ENCODE data around the gene ALG1.
"Not testable (repeated sequence)": the region's sequence is repeated elsewhere in the genome, so short reads cannot be mapped to it uniquely, and the experiment has no call there.

Gene ALG1

GRCh38 chr16:5084802-5085201 lies 13.2 kb downstream of the ALG1 start:
- TF ChIP-seq, protein P1, sequence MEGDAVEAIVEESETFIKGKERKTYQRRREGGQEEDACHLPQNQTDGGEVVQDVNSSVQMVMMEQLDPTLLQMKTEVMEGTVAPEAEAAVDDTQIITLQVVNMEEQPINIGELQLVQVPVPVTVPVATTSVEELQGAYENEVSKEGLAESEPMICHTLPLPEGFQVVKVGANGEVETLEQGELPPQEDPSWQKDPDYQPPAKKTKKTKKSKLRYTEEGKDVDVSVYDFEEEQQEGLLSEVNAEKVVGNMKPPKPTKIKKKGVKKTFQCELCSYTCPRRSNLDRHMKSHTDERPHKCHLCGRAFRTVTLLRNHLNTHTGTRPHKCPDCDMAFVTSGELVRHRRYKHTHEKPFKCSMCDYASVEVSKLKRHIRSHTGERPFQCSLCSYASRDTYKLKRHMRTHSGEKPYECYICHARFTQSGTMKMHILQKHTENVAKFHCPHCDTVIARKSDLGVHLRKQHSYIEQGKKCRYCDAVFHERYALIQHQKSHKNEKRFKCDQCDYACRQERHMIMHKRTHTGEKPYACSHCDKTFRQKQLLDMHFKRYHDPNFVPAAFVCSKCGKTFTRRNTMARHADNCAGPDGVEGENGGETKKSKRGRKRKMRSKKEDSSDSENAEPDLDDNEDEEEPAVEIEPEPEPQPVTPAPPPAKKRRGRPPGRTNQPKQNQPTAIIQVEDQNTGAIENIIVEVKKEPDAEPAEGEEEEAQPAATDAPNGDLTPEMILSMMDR (IDR thresholded peaks at IDR 0.05; ENCODE audit: low read length, missing control alignments): peak; percentile 59
- DNase-seq (ENCODE audit: low read depth): peak; percentile 68
- not testable (repeated sequence) for H3K4me3 ChIP-seq (replicated peaks; ENCODE audit: low read depth, low read length)

- H3K4me3 ChIP-seq (replicated peaks; ENCODE audit: low read depth, low read length); DNase-seq (ENCODE audit: low read depth): not testable (repeated sequence)
These were observed 14.1 kb downstream of the ALG1 start for GRCh38 chr16:5085716-5086115.

- not testable (repeated sequence) for DNase-seq (ENCODE audit: low read depth); H3K4me3 ChIP-seq (replicated peaks; ENCODE audit: low read depth, low read length)
These were observed 16.6 kb downstream of the ALG1 start for GRCh38 chr16:5088086-5088790.

DNA sequence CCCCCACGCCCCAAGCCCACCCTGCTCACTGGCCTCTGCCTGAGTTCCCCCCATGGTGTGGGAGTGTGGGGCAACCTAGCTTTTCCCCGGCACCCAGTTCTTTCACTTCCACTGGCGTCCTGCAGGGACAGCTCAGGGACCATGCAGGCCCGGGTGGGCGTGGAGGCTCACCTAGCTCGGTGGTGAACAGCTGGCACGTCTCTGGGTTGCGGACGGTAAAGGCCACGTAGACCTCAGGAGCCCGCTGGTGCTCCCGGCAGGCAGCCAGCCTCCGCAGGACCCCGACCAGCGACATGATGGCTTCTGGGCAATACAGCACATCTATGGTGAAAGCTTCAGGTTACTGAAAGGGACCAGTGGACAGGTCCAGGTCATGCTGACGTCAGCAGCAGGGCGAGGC lies 17.3 kb downstream of the ALG1 start:
- DNase-seq (ENCODE audit: low read depth): not testable (repeated sequence)

GRCh38 chr16:5089911-5090555 lies 18.4 kb downstream of the ALG1 start:
- DNase-seq (ENCODE audit: low read depth): not testable (repeated sequence)

More for the DNA sequence above, 17.3 kb downstream of the ALG1 start:
- H3K4me3 ChIP-seq (replicated peaks; ENCODE audit: low read depth, low read length): not testable (repeated sequence)

DNA sequence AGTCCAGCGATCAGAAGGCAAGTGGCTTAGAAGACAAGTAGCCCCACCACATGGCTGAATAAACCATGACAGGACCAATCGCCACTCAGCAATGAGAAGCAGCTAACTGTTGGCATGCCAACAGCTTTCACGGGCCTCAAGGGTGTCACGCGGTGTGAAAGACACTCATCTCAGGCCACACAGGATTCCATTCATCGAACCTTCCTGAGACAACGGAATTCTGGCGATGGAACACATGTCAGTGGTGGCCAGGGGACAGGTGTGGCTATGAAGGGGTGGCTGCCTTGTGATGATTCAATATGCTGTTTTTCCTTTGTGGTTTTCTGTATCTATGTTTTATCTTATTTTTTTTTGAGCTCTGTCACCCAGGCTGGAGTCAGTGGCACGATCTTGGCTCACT lies 18.9 kb downstream of the ALG1 start:
- DNase-seq (ENCODE audit: low read depth); H3K4me3 ChIP-seq (replicated peaks; ENCODE audit: low read depth, low read length): not testable (repeated sequence)

More at GRCh38 chr16:5089911-5090555, 18.4 kb downstream of the ALG1 start:
- H3K4me3 ChIP-seq (replicated peaks; ENCODE audit: low read depth, low read length): not testable (repeated sequence)

DNA sequence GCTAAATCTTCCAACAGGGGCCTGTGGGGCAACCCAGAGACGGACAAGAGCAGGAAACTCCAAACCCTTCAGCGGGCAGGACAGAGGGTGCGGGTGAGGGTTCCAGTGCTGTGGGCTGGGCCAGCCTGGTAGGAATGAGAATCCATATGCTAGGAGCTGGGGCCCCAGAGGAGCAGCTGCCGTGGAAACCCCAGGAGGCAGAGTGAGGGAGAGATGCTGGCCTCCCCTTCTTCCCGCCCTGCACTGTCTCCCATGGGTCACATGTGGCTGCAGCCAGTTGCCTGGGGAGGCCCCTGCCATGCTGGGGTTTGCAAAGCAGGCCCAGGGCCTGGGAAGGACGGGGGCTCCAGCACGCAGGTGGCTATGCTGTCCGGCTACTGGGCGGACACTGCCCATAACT lies 21.4 kb downstream of the ALG1 start:
- not testable (repeated sequence) for DNase-seq (ENCODE audit: low read depth); H3K4me3 ChIP-seq (replicated peaks; ENCODE audit: low read depth, low read length)

- not testable (repeated sequence) for DNase-seq (ENCODE audit: low read depth); H3K4me3 ChIP-seq (replicated peaks; ENCODE audit: low read depth, low read length)
These were observed 22.1 kb downstream of the ALG1 start for GRCh38 chr16:5093746-5094145.

DNA sequence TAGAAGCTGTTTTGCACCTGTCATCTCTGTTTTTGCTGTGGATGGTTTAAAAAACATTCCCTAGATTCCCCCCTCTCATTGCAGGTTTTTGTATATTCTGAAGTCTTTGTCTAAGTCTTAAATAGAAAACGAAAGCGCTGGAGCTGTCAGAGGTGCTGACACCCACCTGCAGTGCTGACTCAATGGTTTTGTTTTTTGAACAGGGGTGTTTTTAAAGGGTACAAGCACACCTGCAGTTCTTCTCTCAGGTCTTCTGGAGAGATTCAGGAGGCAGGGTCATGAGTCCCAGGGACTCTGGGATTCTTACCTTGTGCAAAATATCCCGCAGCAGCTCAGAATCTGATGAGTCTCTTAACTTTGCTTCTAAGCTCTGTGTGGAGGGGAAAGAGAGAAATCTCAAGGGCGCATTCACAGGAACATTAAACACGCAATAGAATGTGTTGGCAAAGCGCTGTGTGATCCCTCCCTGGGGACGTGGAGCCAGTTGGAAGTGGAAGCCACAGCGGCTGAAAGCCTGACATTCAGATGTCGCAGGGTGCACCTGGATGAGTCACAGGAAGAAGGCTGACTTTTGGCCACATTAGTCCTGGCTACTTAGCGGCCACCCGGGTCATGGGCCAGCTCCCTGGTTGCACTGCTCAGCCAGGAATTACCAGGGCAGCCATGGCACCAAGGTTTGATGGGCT lies 23.6 kb downstream of the ALG1 start:
- not testable (repeated sequence) for H3K4me3 ChIP-seq (replicated peaks; ENCODE audit: low read depth, low read length); DNase-seq (ENCODE audit: low read depth)

GRCh38 chr16:5096437-5097060 lies 24.9 kb downstream of the ALG1 start:
- peak overlapping the region; percentile 58 for H3K4me3 ChIP-seq (replicated peaks; ENCODE audit: low read depth, low read length)
- DNase-seq (ENCODE audit: low read depth): not testable (repeated sequence)

GRCh38 chr16:5097061-5097469 lies 25.4 kb downstream of the ALG1 start:
- DNase-seq (ENCODE audit: low read depth): not testable (repeated sequence)
- H3K4me3 ChIP-seq (replicated peaks; ENCODE audit: low read depth, low read length): peak overlapping the region; percentile 58

DNA sequence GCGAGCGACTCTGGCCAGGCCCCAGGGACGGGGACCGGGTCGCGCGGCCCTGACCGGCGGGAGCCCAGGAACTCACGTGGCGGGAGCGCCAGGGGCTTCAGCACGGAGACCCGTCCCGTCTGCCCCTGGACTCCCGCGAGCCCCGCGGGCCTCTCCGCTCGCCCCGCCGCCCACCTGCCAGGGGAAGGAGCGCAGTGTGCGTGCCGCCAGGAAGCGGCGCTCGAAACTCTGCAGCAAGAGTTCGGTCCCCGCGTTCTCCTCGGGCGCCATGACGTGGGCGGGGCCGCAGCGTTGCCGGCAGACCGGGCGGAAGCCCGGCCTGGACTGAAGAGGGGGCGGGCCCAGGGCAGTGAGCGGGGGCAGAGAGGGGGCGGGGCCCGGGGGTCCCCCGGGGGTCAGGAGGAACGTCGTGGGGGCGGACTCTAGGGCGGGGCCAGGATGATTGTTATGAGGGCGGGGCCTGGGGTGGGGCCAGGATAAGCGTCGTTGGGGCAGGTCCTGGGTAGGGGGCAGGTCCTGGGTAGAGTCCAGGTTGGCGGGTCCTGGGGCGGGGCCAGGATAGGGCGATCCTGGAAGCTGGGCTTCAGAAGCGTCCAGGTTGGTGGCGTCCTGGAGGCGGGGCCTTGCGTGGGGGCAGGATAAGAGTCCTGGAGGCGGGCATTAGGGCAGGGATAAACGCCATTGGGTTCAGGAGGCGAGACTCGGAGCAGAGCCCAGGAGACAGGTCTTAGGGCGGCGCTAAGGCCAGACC lies 26.0 kb downstream of the ALG1 start, which contains the start of gene EEF2KMT:
Gene EEF2KMT, minus strand, starts transcription at position 326 of the 751 bp plus-strand sequence. Its CDS starts 56 bp downstream, at position 270.
- DNase-seq (ENCODE audit: low read depth): peak; percentile 100
- H3K4me3 ChIP-seq (replicated peaks; ENCODE audit: low read depth, low read length): peak within 1 kb of the TSS; percentile 61

DNA sequence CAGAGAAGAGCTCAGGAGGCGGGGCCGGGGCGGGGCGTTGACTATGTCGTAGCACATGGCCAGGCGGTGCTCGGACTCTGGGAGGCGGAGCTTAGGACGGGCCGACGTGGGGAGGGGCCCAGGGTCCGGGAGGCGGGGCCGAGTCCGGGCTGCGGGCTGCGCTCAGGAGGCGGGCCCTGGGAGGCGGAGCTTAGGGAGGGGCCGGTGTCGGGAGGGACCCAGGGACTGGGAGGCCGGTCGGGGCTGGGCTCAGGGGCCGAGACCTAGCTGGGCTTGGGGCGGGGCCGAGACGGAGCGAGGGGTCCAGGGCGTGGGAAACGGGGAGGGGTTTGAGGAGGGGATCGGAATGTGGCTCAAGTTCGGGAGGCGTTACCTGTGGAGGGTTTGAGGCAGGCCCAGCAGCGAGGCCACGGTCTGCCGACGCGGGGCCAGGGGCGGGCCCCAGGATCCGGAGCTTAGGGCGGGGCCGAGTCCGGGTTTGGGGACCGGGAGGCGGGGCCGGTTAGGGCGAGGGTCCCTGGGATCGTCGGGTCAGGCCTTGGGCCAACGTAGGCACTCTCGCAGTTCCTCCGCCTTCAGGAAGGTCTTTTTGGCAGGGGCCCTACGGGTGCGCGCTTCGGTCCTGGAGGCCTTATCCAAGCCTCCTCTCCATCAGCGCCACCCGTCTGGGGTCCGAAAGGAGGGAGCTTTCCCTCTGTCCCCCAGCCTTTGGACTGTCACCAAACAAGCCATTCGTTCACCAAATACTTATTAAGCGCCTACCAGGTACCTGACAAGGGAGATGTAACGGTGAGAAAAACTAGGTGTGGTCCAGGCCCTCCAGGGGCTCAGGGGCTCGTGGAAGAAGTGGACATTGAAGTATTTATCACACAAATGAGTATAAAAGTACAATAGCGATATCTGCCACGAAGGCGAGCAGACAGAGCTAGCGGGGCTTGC lies 26.8 kb downstream of the ALG1 start:
- peak overlapping the region; percentile 61 for H3K4me3 ChIP-seq (replicated peaks; ENCODE audit: low read depth, low read length)
- DNase-seq (ENCODE audit: low read depth): peak; percentile 73

- H3K4me3 ChIP-seq (replicated peaks; ENCODE audit: low read depth, low read length): not testable (repeated sequence)
These were observed 27.5 kb downstream of the ALG1 start for GRCh38 chr16:5099174-5099573.

GRCh38 chr16:5103296-5104032 lies 31.8 kb downstream of the ALG1 start:
- not testable (repeated sequence) for DNase-seq (ENCODE audit: low read depth); H3K4me3 ChIP-seq (replicated peaks; ENCODE audit: low read depth, low read length)

More at GRCh38 chr16:5099174-5099573, 27.5 kb downstream of the ALG1 start:
- DNase-seq (ENCODE audit: low read depth): not testable (repeated sequence)
